NCI-H1436 (cell line): ENCODE data around the gene DLG2.
"Not testable (repeated sequence)": the region's sequence is repeated elsewhere in the genome, so short reads cannot be mapped to it uniquely, and the experiment has no call there.

Source experiments
- DNase-seq: peaks from one replicate; lab custom pipeline; 2025; lab: John Stamatoyannopoulos, UW

The DLG2 gene

DNA sequence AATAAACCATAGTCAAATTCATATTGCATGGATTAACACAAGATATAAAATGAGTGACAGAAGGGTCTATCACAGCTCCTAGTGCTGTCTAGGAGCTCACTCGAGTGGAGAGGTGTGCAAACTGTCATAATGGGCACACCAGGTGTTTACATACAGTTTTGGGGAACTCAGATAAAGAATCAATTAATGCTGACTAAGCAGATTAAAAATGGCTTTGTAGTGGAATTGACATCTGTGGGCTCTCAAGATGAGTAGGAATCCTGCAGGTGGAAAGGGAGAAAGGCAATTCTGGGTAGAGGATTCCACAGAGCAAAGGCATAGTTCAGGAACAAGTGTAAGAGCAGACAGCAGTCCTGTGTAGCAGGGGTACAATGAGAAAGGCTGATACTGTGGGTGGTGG lies 1844.8 kb downstream of the DLG2 start:
- DNase-seq: no peak

DNA sequence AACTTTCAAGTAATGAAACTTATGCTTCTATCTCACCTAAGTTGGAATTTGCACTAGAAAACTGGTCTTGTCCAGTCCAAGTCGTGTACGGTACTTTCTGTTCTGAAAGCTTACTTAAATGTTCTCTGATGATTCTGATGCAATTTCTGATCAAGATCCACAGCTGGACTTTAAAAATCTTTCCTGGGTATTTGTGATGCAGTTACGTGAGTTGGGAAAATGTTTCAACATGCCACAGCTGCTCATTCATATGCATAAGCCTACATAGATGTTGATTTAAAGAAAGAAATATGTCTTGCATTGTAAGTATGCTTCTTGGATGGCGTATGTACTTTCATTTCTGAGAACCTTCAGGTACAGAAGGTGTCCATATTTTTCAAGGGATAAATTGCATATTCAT lies 1847.3 kb downstream of the DLG2 start:
- DNase-seq: no peak

DNA sequence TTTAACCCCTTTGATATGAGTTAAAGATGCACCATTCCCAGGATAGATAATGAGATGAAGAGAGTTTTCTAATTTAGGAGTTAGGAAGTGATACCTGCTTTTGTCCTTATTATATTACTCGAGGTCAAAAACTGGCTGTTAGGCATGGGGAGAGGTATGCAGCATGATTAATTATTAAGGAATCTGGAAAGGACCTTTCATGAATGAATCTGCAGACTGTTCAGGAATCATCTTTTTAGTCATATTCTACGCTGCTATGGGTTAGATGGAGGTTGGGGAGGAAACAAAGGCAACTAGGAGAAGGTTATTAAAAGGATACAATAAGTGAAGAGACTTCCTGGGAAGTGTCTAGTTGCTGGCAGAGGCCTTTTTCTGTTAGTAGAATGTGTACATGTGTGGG lies 1848.5 kb downstream of the DLG2 start:
- no peak for DNase-seq

DNA sequence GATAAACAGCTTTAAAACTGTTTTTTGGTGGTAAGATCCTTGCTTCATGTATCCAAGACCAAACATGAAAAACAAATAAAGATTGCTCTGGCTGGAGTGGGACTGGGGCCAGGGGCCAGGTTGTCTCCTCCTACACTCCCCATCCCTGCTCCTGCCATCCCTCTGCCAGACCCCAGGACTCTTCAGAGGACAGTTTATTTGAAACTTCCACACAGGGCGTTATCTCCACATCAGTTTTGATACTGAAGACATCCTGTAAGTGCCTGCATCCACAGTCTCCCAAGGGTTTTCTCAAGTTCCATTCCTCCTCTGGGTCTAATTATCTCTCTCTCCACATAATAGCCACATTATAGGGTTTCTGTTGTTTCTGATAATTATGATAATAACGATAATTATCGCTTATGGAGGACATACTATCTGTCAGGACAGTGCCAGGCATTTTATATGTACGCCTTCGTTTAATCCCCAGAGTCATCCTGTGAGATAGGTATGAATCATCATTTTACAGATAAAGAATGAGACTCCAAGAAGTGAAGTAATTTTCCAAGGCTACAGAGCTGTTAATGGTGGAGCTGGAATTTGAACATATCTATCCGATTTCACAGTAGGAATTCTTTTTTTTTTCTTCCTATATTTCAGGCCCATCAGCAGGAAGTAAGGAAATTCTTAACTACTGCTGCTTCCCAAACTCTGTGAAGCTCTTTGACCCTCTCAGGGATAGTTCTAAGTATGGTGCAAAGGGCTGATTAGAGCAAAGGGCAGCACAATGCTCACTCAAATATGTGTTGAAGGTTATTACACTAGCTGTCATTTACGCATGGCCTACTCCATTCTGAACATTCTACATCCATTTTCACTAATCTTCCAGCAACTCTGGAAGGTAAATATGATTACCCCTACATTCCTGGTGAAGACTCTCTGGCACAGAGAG lies 1852.9 kb downstream of the DLG2 start:
- DNase-seq: peak; percentile 77

DNA sequence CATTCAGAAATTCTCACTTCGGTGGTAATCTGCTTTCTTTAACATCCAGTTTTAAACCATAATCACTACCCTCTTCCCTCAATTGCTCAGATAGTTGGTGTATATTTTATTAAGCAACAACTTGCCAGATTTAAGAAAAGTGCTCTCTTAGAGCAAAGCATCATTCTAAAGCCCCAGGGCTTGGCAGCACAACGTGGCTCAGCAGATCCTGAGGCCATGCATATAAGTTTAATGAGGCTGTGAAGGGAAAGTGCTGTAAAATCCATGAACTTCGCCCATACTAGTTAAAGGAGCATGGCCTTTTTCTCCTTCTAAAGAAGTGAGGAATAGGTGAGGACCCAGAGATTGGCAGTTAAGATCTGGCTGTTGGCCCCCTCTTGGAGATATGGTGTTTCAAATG lies 1858.7 kb downstream of the DLG2 start:
- no peak for DNase-seq

DNA sequence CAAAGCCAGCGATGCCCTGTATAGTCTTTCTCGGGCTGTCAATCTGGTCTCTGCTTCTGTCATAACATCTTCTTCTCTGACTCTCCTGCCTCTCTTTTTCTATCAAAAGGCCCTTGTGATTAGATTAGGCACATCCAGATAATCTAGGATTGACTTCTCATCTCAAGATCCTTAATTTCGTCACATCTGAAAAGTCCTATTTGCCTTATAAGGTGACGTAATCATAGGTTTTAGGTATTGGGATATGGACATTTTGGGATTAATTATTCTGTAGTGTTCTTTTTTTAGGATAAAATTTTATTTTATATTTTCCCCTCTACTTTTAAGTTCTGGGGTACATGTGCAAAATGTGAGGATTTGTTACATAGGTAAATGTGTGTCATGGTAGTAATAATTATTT lies 1860.2 kb downstream of the DLG2 start:
- no peak for DNase-seq

DNA sequence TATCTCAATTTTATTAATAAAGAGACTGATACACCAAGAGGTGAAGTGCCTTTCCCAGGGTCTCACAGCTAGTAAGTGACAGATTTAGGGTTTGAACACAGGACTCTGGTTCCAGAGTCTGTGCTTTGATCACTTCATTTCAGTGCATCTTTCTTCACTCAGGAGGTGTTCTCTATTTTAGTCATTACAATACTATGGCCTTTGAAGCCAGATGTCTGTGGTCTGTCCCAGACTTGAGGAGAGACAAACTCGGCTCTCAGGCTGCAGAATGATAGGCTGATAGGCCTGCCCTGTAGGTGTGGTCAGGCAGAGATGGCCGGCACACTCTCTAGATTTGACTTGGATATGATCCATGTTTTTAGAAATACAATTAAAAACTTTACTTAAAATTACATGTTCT lies 1862.5 kb downstream of the DLG2 start:
- DNase-seq: no peak

DNA sequence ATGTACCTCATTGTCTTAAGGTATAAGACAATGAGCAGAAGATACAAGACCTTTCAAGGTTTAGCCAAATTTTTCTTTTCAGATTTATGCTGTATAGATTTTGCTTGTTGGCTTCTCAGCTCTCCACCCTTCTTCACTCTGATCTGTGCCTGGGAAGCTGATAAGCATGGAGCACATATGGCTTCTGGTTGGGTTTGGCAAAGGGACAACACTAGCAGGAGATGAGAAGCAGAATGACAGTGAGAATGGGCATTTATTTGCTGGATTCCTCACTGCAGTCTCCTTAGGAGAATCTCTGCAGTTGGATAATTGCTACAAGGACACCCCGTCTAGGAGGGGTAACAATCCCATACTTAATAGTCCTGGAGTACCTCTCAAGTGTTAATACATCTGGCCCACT lies 1866.2 kb downstream of the DLG2 start:
- DNase-seq: no peak

DNA sequence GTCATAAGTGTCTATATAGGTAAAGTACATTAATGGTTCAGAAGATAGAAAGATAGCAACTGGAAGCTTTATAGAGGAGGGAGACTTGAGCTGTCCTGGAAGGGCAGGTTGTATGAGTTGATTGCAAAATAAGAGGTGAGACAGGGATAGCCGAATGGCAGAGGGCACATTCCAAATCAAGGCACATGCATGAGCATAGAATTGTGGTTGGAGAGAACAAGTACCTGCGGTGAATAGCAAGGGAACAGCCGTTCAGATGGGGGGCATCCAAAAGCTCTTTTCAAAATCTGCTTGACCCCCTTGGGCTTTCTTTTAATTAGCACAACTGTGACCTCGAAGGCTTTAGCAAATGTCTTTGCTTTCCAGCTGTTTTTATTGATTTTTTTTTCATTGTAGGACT lies 1868.0 kb downstream of the DLG2 start:
- DNase-seq: no peak

DNA sequence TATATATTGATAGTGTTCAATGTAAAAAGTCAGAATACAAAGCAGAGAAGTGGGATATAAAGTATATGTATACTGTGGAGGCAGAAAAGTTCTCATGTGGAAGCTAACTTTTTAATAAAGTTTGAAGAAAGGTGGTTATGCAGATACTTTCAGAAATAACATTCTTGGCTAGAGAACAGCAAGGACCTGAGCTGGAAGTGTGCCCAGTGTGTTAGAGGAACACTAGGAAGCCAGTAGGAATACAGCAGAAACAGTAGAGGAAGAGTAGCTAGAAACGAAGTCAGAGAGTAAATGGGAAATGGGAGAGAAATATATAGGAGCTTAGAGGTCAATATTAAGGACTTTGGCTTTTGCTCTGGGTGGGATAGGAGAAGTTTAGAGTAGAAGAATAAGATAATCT lies 1876.1 kb downstream of the DLG2 start:
- no peak for DNase-seq

DNA sequence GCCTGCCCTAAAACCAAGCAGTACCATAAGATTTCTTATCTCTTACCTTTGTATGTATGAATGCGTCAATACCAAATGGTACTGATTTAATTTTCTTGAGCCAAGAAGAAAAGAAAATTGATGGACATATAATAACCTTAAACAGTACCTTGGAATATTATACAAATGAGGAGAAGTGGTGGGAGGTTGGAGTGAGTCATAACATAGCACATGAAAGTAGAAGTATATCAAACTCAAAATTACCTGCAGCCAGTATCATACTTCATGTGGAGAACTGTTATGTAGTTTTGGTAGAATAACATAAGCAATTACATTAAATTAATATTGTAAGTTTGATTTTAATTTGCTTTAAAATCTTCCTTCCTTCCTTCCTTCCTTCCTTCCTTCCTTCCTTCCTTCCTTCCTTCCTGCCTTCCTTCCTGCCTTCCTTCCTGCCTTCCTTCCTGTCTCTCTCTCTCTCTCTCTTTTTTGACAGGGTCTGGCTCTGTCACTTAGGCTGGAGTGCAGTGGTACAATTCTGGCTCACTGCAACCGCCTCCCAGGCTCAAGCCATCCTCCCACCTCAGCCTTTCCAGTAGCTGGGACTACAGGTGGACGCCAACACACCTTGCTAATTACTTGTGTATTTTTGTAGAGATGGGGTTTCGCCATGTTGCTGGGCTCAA lies 1880.1 kb downstream of the DLG2 start:
- DNase-seq: no peak

DNA sequence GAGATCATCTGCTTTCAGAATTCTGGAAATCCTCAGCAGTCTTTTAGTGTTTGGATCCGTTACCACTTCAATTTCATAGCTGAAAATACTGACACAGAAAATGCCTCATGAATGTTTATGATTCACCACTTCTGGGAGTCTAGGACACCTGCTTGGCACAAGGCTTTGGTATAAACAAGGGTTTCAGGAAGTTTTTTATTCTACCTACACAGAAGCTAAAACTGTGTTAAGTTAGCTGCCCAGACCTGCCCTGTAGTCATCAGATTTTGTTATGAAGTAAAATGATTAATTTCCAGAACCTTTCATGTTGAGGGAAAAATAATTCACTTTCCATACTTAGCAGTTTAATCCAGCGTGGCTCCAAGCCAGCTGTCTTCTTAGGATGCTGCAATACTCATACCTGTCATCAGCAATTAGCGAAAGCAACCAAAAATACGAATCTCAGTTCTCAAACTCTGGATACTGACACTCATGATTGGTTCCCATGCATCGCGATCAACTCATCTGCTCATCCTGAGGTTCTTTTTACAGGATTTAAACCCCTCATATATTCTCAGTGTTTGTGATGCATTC lies 1882.4 kb downstream of the DLG2 start:
- no peak for DNase-seq

DNA sequence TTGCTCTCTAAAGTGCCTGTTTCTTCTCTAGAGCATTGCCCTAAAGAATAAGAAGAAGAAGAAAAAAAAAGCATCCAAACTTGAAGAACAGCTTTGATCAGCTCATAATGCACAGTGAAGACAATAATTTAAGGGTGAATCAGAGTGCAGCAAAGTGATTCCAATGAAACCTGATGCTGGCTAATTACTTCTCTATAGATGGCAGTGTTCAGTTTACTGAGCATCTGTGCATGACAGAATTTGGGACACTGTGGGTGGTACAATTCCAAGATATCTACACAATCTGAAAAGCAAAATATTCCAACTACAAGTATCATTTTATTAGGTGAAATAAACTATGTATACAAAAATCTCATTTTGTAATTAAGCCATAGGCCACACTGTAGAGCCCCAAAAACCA lies 1890.5 kb downstream of the DLG2 start:
- peak; percentile 19 for DNase-seq

DNA sequence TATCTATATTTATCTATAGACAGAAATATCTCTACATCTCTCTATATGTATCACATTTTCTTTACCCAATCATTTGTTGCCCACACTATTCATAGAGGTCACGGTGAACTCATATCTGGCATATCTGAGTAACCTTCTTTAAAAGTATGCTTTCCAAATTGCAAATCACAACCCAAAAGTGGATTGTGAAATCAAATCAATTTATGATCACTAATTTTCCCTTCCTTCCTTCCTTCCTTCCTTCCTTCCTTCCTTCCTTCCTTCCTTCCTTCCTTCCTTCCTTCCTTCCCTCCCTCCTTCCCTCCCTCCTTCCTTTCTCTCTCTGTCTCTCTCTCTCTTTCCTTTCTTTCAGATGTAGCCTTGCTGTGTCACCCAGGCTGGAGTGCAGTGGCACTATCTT lies 1893.0 kb downstream of the DLG2 start:
- no peak for DNase-seq

DNA sequence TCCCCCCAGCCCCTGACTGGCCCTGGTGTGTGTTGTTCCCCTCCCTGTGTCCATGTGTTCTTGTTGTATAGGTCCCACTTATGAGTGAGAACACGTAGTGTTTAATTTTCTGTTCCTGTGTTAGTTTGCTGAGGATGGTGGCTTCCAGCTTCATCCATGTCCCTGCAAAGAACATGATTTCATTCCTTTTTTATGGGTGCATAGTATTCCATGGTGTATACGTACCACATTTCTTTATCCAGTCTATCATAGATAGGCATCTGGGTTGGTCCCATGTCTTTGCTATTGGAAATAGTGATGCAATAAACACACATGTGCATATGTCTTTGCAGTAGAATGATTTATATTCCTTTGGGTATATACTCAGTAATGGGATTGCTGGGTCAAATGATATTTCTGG lies 1895.9 kb downstream of the DLG2 start:
- DNase-seq: not testable (repeated sequence)

DNA sequence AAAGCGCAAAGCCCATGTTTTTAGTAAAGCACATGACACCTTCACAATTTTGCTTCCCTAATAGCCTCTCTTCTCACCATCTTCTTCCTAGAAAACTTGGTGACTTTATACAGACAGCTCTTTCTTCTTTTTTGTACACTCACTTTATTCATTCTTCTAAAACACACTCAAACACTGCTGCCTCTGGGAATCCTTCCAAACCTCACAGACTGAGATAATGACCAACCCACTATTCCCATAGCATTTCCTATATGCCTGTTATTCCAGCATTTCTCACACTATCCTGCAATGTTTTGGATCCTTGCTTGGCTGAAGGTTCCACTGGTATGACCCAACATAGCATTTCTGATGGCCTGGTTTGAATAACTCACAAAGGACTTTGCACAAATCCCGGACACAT lies 1898.9 kb downstream of the DLG2 start:
- DNase-seq: no peak

DNA sequence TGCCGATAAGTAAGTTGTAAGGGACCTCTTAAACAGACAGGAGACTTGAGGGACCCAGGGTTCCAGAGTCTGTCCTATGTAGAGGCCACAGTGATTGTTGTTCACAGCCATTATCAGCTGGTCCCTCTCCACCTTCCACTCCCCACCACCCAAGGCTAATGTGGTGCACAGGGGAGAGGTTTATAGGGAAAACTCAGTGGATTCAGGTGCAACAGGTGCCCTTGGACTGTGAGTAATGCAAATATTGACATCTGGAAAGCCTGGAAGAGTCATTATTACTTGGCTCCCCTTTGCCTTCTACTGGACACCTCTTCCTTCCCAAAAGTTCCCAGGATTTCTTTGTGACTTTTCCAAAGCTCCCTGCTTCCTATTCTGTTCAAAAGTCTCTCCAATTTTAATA lies 1899.9 kb downstream of the DLG2 start:
- DNase-seq: no peak

DNA sequence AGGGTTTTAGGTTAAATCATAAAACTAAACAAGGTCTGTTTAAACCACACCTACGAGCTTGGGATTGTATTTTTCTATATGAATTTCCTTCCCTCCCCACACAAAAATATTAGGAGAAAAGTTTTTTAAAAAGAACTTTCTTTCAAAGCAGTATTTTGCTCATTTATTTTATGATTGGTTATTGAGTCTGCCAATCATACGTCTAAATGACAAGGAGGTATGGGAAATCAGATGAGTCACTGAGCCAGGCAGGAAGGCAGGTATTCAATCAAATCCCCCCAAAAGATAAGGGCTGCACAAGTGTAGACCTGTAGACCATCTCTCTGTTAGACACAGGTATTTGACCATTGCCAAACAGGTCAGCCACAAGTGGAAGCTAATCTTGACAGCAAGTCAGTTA lies 1900.8 kb downstream of the DLG2 start:
- DNase-seq: no peak

DNA sequence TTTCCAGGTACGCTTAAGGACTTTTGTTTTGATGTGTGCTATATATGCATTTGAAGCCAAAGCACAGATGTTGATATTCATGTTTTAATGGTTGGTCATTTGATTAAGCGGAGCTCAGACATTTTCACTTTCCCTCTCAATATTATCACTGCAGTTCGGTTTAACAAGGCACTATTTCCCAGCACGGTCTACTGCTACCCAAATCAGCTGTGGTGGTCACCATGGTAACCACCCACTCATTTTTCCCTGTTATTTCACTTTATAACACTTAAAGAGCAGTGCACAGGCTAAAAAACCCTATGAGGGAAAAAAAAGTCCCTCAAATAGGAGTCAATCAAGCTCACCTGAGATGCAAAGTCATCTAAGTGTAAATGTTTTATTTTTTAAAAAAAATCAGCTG lies 1901.4 kb downstream of the DLG2 start:
- no peak for DNase-seq

DNA sequence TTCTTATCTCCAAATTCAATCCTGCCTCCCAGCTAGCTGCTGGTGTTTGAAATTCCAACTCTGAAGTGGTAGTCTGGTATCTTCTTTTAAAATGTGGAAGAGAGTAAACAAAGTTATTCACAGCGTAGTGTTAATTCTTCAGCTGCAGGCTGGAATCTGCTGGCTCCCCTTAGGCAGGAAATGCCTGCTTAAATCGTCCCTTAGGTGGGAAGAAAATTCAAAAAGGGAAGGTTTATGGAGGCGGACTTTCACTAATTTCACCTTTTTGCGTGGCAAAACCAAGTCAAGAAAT lies 1901.9 kb downstream of the DLG2 start:
- DNase-seq: no peak

DNA sequence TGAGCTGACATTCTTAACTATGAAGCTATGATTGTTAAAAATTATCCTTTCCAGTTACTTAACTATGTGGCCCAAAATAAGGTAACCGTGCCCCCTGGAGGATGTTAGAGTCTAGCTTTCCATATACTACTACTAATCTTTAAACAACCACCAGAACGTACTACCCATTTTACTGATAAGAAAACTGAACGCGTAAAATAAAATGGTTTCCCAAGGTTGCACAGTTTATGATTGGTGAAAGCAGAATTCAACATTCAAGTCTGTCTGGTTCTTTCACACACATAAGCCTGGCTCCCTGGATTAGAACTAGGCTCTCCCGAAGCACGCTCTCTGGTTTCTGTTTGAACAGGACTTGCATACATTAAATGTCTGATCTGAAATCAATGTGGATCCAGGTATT lies 1903.1 kb downstream of the DLG2 start:
- peak; percentile 68 for DNase-seq

DNA sequence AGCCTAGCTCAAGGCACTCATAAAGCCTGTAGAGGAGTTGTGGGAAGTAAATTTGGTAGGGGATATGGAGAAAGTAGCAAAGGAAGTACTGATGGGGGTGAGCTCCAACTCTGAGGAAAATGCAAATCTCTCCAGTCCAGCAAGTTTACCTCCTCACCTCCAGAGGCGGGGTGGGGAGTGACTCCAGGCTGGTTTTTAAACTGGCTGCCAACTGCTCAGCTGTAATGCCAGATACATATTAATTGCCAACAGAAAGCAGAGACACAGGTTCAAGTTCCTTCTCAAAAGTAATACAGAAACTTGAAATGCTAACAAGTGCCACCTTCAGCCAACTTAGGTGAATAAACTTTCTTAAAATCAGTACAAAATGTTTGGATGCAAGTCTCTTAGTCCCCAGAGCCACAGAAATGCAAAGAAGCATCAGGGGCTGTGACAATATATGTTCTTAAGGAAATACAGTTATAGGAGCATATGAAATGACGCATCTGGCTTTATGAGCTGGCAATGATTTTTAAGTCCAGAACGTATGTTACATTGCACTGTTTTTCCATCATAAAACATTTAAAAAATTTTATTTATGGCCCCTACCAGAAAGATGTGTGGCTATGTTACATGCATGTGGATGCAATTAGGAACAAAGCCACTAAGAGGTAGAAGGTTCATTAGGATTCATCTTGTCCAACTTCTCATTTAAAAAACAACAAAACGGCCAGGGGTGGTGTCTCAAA lies 1904.6 kb downstream of the DLG2 start:
- no peak for DNase-seq

DNA sequence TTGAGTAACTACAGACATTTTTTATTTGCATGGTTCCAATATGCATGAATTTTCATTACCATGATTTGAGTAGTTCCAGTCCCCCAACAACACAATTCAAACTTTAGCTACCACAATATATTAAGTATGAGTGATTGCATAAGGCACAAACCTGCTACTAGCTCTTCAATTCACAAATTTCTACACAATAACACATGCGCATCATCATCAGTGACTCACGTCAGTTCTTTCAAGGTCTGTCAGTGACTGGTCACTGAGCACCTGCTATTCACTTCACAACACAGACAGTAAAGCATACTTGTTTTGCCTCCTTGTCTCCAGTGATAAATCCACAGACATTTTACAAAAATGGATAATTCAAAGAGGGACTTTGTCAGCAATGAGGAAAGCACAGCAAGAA lies 1905.9 kb downstream of the DLG2 start:
- DNase-seq: no peak
